Nephron progenitor cell (in vitro differentiated cells): ENCODE measurements around the gene RAC3.
A peak's percentile ranks its signal among the peaks of the same experiment; 100 is the strongest.

Experiments
- DNase-seq: peaks from one replicate; pipeline ENCODE4 v3.0.0; 2021
- H3K27ac Mint-ChIP-seq: 2 replicates; pipeline ENCODE4 v1.8.0; 2021; ENCODE audit warnings: mild to moderate bottlenecking, moderate library complexity, mixed read lengths
- H3K27me3 Mint-ChIP-seq: 2 replicates; pipeline ENCODE4 v1.8.0; 2021; ENCODE audit warnings: mild to moderate bottlenecking, low read depth, mixed read lengths; ENCODE audit not compliant: poor library complexity
- H3K36me3 Mint-ChIP-seq: 2 replicates; pipeline ENCODE4 v1.8.0; 2021; ENCODE audit warnings: low read depth, mixed read lengths
- H3K4me1 Mint-ChIP-seq: 2 replicates; pipeline ENCODE4 v1.8.0; 2021; ENCODE audit warnings: mixed read lengths
- H3K4me3 Mint-ChIP-seq: 2 replicates; pipeline ENCODE4 v1.8.0; 2021; ENCODE audit warnings: mild to moderate bottlenecking, moderate library complexity, mixed read lengths
- H3K9me3 Mint-ChIP-seq: 2 replicates; pipeline ENCODE4 v1.8.0; 2021; ENCODE audit warnings: mild to moderate bottlenecking, moderate library complexity, mixed read lengths
- TF ChIP-seq, protein P1 (sequence below): fragments of 200-600 bp; sonication (generic); IDR thresholded peaks from 2 replicates; pipeline ENCODE4 v1.5.0; 2021; ENCODE audit warnings: antibody characterized with exemption

The RAC3 gene

DNA sequence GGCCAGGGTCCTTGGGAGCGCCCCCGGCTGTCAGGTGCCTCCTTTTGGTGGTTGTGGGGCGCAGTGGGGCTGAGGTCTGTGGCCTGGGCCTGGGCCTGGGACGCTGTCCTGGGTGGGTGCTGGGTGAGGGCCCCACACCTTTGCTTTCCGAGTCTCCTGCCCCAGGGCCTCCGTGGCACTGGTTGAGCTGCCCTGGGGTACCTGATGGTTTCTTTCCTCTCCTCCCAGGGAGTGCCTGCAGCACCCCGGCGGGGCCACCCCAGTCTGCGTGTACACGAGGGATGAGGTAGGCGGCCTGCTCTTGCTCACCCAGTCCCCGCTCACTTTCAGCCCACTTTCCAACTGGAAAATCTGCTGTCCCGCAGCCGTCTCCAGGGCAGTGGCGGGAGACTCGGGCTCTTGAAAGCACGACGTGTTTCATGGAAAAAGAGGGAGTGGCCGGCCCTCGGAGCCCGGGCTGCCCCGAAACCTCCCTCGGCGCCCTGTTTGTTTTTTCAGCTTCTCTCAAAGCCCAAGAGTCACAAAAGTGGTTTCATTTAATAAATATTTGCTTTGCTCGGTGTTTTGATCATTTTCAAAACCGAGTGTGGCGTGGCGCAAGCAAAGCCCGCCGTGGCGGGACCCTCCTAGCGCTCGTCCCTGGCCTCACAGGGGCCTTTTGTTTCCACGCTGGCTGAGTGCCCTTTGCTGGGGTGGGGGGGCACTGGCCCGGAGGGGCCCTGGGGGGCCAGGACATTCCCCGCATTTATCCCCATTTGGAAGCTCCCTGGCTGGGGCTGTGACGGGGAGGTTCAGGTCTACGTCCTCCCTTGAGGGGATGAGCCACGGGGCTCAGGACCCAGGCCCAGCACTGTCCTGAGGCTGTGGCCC is 36.6 kb upstream of the RAC3 start:
- Mint-ChIP-seq H3K36me3 (peaks cover 24% of the 10 kb centered on the region), H3K27ac (no peak overlapping the region), H3K27me3 (no peaks in the 10 kb centered on the region), H3K4me3 (no peak overlapping the region), H3K9me3 (peaks cover 3% of the 10 kb centered on the region), H3K4me1 (peaks cover 77% of the 10 kb centered on the region)
- DNase-seq: no peak
- TF ChIP-seq, protein P1, sequence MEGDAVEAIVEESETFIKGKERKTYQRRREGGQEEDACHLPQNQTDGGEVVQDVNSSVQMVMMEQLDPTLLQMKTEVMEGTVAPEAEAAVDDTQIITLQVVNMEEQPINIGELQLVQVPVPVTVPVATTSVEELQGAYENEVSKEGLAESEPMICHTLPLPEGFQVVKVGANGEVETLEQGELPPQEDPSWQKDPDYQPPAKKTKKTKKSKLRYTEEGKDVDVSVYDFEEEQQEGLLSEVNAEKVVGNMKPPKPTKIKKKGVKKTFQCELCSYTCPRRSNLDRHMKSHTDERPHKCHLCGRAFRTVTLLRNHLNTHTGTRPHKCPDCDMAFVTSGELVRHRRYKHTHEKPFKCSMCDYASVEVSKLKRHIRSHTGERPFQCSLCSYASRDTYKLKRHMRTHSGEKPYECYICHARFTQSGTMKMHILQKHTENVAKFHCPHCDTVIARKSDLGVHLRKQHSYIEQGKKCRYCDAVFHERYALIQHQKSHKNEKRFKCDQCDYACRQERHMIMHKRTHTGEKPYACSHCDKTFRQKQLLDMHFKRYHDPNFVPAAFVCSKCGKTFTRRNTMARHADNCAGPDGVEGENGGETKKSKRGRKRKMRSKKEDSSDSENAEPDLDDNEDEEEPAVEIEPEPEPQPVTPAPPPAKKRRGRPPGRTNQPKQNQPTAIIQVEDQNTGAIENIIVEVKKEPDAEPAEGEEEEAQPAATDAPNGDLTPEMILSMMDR: no peak

- TF ChIP-seq, protein P1: no peak
- Mint-ChIP-seq H3K9me3 (peaks cover under 1% of the 10 kb centered on the region), H3K4me1 (peaks cover 79% of the 10 kb centered on the region)
Observed at GRCh38 chr17:81995463-81996231, 35.8 kb upstream of the RAC3 start.

DNA sequence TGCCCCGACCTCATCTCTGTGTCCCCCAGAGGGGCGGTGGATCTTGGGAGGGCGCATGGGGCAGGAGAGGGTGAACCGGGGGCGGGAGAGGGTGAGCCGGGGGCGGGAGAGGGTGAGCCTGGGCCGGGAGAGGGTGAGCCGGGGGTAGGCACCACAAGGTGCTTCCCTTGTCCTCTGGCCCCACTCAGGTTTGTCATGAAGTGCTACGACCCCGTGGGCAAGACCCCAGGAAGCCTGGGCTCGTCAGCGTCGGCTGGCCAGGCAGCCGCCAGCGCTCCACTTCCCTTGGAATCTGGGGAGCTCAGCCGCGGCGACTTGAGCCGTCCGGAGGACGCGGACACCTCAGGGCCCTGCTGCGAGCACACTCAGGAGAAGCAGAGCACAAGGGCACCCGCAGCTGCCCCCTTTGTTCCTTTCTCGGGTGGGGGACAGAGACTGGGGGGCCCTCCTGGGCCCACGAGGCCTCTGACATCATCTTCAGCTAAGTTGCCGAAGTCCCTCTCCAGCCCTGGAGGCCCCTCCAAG is 35.2 kb upstream of the RAC3 start:
- H3K36me3 Mint-ChIP-seq: peaks cover 14% of the 10 kb centered on the region
- no peak overlapping the region for H3K4me3 Mint-ChIP-seq
- H3K27ac Mint-ChIP-seq: peak overlapping the region; percentile 19
- no peaks in the 10 kb centered on the region for H3K27me3 Mint-ChIP-seq
- no peaks in the 10 kb centered on the region for H3K9me3 Mint-ChIP-seq
- DNase-seq: no peak
- TF ChIP-seq, protein P1: no peak
- peaks cover 75% of the 10 kb centered on the region for H3K4me1 Mint-ChIP-seq

More at GRCh38 chr17:81995463-81996231, 35.8 kb upstream of the RAC3 start:
- Mint-ChIP-seq H3K4me3 (no peak overlapping the region), H3K27ac (no peak overlapping the region), H3K36me3 (peaks cover 16% of the 10 kb centered on the region), H3K27me3 (no peaks in the 10 kb centered on the region)
- DNase-seq: no peak

GRCh38 chr17:81996757-81997441 is 34.6 kb upstream of the RAC3 start:
- no peak for DNase-seq

DNA sequence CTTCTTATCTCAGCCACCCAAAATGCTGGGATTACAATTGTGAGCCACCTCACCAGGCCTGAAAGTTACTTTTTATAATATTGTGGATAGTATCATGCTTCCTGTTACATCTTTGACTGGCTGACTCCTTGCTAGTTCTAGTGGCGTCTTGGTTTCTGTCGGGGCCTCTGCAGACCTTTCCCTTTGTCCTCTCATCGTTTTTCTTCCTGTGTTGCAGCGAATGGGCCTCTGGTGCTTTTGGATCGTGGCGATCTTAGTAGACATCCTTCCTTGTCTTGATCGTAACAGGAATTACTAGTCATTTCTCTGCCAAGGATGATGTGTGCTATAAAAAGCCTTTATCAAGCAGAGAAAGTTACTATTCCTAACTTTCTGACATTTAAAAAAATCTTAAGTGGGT is 33.3 kb upstream of the RAC3 start:
- Mint-ChIP-seq H3K9me3 (no peaks in the 10 kb centered on the region), H3K4me3 (no peak overlapping the region)
- TF ChIP-seq, protein P1: no peak

More at GRCh38 chr17:81996757-81997441, 34.6 kb upstream of the RAC3 start:
- peaks cover 14% of the 10 kb centered on the region for H3K36me3 Mint-ChIP-seq
- no peak overlapping the region for H3K4me3 Mint-ChIP-seq
- no peaks in the 10 kb centered on the region for H3K27me3 Mint-ChIP-seq
- TF ChIP-seq, protein P1: no peak
- H3K27ac Mint-ChIP-seq: peak overlapping the region; percentile 19
- no peaks in the 10 kb centered on the region for H3K9me3 Mint-ChIP-seq
- peaks cover 75% of the 10 kb centered on the region for H3K4me1 Mint-ChIP-seq

More for the DNA sequence above, 33.3 kb upstream of the RAC3 start:
- Mint-ChIP-seq H3K27ac (peak overlapping the region; percentile 88), H3K36me3 (peaks cover 14% of the 10 kb centered on the region), H3K27me3 (no peaks in the 10 kb centered on the region), H3K4me1 (peaks cover 69% of the 10 kb centered on the region)
- DNase-seq: no peak
